GM08714 (cell line): ENCODE results near the gene ARHGAP24.

ENCODE experiments used
- H3K4me3 ChIP-seq: fragments of 200-500 bp; sonication (Bioruptor generic); 2 replicates; pipeline ENCODE4 v1.5.1; 2014; ENCODE audit warnings: mild to moderate bottlenecking, low read length, inconsistent platforms
- ZNF274 ChIP-seq: IDR thresholded peaks from 2 replicates; pipeline ENCODE4 v1.6.1; 2012; ENCODE audit warnings: mild to moderate bottlenecking, low read depth, low read length

Gene ARHGAP24

GRCh38 chr4:85520765-85521749 is 46.1 kb downstream of the ARHGAP24 start:
- no peak overlapping the region for H3K4me3 ChIP-seq
- TF ChIP-seq ZNF274: no peak

- no peak overlapping the region for H3K4me3 ChIP-seq
- no peak for TF ChIP-seq ZNF274
Observed at GRCh38 chr4:85522277-85522676, 47.3 kb downstream of the ARHGAP24 start.

GRCh38 chr4:85522836-85523235 is 47.9 kb downstream of the ARHGAP24 start:
- no peak overlapping the region for H3K4me3 ChIP-seq
- TF ChIP-seq ZNF274: no peak

GRCh38 chr4:85527815-85528214 is 52.9 kb downstream of the ARHGAP24 start:
- no peak overlapping the region for H3K4me3 ChIP-seq
- TF ChIP-seq ZNF274: no peak

DNA sequence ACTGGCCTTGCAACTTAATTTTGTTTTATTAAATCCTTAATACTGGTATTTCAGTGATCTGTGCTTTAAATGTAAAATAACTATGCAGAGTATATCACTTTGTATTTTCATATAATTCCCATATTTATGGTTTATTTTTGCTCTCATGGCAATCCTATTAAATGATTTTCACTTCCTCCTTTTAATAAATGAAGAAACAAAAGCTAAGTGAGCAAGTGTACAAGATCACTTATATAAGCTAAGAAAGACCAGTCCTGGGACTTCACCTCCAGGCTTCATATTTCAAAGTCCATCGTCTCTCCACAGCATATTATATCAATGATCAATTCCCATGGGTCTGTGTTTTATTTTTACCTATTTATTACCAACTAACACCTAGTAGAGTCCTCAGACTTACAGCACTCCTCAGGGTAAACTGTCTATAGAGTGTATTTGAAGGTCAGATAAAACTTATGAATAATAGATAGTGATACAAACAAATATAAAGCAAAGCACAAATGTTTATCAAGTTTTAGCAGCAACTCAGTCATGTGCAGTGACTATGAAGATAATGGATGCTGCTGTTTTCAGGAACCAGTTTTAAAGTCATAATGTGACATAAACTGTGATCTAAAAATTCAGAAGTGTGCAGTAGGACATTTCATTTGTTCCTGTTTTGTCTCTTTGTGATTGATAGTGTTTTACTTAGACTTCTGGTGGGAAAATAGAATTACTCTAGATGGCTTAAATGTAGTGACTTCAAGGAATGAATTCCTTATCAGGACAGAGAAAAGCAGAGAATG is 56.8 kb downstream of the ARHGAP24 start:
- TF ChIP-seq ZNF274: no peak
- H3K4me3 ChIP-seq: no peak overlapping the region

DNA sequence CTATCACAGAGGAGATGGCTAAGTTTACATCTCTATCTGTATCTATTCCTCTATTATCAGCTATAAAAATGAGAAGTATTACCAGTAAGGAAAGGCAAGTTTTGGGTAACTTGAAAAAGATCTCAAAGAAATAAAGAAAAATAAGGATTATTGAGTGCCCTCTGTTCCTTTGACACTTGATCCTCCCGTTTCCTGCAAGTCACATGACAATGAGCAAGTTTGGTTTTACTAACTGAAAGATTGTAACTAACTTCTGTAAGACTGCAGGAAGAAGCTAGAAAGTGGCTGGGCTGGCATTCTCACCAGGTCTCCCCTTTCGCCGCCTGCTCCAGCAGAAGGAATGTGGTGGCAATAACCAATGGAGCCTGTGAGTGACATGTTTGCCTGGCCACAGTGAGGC is 59.2 kb downstream of the ARHGAP24 start:
- H3K4me3 ChIP-seq: no peak overlapping the region
- no peak for TF ChIP-seq ZNF274

- TF ChIP-seq ZNF274: no peak
- no peak overlapping the region for H3K4me3 ChIP-seq
Observed at GRCh38 chr4:85543832-85544231, 68.9 kb downstream of the ARHGAP24 start.

GRCh38 chr4:85544751-85545150 is 69.8 kb downstream of the ARHGAP24 start:
- H3K4me3 ChIP-seq: no peak overlapping the region
- TF ChIP-seq ZNF274: no peak

- H3K4me3 ChIP-seq: no peak overlapping the region
- no peak for TF ChIP-seq ZNF274
Observed at GRCh38 chr4:85548116-85548515, 73.2 kb downstream of the ARHGAP24 start.

- no peak overlapping the region for H3K4me3 ChIP-seq
- no peak for TF ChIP-seq ZNF274
Observed at GRCh38 chr4:85548841-85549240, 73.9 kb downstream of the ARHGAP24 start.

GRCh38 chr4:85555206-85555605 is 80.3 kb downstream of the ARHGAP24 start:
- no peak for TF ChIP-seq ZNF274
- no peak overlapping the region for H3K4me3 ChIP-seq

GRCh38 chr4:85556283-85556682 is 81.3 kb downstream of the ARHGAP24 start:
- no peak overlapping the region for H3K4me3 ChIP-seq
- no peak for TF ChIP-seq ZNF274

DNA sequence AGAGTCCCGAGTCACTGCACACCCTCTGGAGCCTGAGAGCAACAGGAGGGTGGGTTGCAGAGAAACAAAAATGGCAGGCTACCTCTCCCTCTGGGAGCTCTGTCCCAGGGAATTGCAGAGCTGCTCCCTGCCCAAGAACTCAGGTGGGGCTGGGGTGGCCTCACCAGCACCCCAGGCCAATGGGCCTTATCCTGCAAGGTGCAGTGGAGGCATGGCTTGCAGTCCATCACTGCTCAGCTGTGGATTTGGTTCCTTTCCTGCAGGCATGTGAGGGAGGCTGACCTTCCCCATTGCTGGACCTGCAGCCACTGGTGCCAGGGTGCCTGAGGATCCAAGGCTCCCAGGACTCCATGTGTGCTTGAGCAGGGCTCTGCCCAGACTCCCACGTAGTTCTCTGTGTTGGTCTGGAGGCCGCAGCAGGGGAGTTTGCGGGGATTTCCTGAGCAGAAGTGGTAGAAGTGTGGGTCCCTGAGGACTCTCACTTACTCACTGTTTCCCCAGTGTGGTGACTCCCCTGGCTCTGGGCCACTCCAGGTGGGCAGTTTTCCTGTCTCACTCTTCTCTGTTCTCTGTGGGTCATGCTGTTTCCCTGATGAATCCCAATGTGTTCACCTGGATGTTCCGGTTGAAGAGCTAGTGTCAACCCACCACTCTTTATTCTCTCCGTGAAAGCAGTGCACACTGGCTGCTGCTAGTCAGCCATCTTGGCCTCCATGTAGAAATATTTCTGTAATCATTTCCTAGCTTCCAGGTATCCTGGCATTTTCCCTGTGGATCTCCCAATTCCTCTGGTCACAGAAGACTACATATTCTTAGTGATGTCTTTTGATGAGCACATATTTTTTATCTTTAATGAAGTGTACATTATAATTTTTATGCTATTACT is 82.3 kb downstream of the ARHGAP24 start:
- TF ChIP-seq ZNF274: no peak
- no peak overlapping the region for H3K4me3 ChIP-seq
